Measurements from ENCODE around the gene PAQR5. TPM values are rescaled to one million over a fixed set of nuclear protein-coding genes. Genes with fewer than 3 reads are reported as not detected.
"Not testable (repeated sequence)": the region's sequence is repeated elsewhere in the genome, so short reads cannot be mapped to it uniquely, and the experiment has no call there.

The PAQR5 gene
- total RNA-seq, 2 experiments from 2014 or later, result not detected

GRCh38 chr15:69301101-69301500, 2.4 kb downstream of the PAQR5 start:
- CTCF ChIA-PET; ATAC-seq; H3K9me3 Mint-ChIP-seq (ENCODE audit: low read depth); DNase-seq; H3K36me3 Mint-ChIP-seq; H3K4me1 Mint-ChIP-seq; H3K27ac Mint-ChIP-seq; H3K4me3 Mint-ChIP-seq: not testable (repeated sequence)
- peaks cover 55% of the 10 kb centered on the region for H3K27me3 Mint-ChIP-seq

DNA sequence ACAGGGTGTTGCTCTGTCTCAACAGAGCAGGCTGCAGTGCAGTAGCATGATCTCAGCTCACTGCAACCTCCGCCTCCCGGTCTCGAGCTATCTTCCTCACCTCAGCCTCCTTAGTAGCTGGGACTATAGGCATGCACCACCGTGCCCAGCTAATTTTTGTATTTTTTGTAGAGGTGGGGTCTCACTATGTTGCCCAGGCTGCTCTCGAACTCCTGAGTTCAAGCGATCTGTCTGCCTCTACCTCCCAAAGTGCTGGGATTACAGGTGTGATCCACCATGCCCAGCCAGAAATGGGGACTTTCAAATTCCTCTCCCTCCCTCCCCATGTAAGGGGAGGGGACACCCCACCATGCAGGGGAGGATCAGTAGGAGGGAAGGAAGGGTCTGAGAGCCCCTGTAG, 3.4 kb downstream of the PAQR5 start:
- CTCF ChIA-PET; H3K4me3 Mint-ChIP-seq; ATAC-seq; DNase-seq; H3K36me3 Mint-ChIP-seq; H3K9me3 Mint-ChIP-seq (ENCODE audit: low read depth); H3K4me1 Mint-ChIP-seq; H3K27ac Mint-ChIP-seq: not testable (repeated sequence)
- H3K27me3 Mint-ChIP-seq, result peaks cover 48% of the 10 kb centered on the region

GRCh38 chr15:69302929-69303328, 4.2 kb downstream of the PAQR5 start:
- Mint-ChIP-seq H3K27ac (no peak overlapping the region), H3K9me3 (ENCODE audit: low read depth) (no peaks in the 10 kb centered on the region), H3K4me1 (no peaks in the 10 kb centered on the region), H3K4me3 (no peak overlapping the region), H3K27me3 (peaks cover 39% of the 10 kb centered on the region), H3K36me3 (no peaks in the 10 kb centered on the region)
- CTCF ChIA-PET, result no interaction called here
- ATAC-seq (no peak), DNase-seq (no peak)

DNA sequence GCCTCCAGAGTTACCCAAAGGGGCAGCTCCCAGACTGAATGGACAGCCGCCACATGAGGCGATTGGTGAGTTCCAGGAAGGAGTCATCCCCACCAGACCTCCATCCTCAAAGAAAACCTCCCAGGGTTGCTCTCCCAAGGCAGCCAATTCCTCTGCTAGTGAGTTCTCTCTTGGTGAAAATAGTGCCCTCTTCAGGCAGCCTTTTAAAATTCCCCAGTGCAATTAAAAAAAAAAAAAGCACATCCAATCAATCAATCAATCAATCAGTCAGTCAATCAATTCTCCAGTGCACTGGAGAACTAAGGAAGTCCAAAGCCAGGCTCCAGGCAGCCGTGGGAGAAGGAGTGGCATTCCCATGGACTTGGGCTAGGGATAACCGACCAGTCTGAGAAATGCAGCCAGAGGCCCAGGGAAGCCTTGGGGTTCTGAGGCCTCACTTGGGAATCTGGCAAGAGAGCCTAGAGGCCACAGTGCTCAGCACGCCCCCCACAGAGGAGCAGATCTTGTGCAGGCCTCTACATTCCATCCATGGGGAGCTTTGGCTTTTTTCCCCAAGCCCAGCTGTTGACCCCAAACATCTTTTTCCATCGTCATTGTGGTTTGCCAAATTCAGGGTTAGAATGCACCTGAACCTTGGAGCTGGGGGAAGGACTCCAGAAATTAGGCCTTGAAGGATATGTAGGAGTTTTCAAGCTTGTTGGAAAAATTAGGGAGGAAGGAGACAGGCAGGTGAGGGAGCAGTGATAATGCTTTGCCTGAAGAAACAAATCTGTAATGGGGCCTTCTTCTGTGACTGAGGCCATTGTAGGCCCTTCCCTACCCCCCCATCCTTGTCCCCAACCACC, 4.8 kb downstream of the PAQR5 start:
- Mint-ChIP-seq H3K4me3 (no peak overlapping the region), H3K9me3 (ENCODE audit: low read depth) (no peaks in the 10 kb centered on the region), H3K27me3 (peaks cover 33% of the 10 kb centered on the region), H3K36me3 (no peaks in the 10 kb centered on the region), H3K27ac (no peak overlapping the region), H3K4me1 (no peaks in the 10 kb centered on the region)
- DNase-seq (no peak), ATAC-seq (no peak)
- CTCF ChIA-PET, result interaction anchor here (0.7 kb wide), 1 partner anchor 142 kb away, joined by 3 read pairs; no protein-coding TSS in a partner anchor

- ATAC-seq, result no peak
- no peak for DNase-seq
- no peaks in the 10 kb centered on the region for H3K36me3 Mint-ChIP-seq
- CTCF ChIA-PET, result interaction anchor here (0.7 kb wide), 1 partner anchor 143 kb away, joined by 3 read pairs; no protein-coding TSS in a partner anchor
- no peak overlapping the region for H3K4me3 Mint-ChIP-seq
- H3K27ac Mint-ChIP-seq, result no peak overlapping the region
- H3K9me3 Mint-ChIP-seq (ENCODE audit: low read depth), result no peaks in the 10 kb centered on the region
- H3K27me3 Mint-ChIP-seq, result peaks cover 32% of the 10 kb centered on the region
- H3K4me1 Mint-ChIP-seq, result no peaks in the 10 kb centered on the region
Observed at GRCh38 chr15:69304182-69304545, 5.5 kb downstream of the PAQR5 start.

- no peak overlapping the region for H3K4me3 Mint-ChIP-seq
- no peaks in the 10 kb centered on the region for H3K9me3 Mint-ChIP-seq (ENCODE audit: low read depth)
- no peak overlapping the region for H3K27ac Mint-ChIP-seq
- H3K4me1 Mint-ChIP-seq, result no peaks in the 10 kb centered on the region
- H3K36me3 Mint-ChIP-seq, result no peaks in the 10 kb centered on the region
- CTCF ChIA-PET, result no interaction called here
- no peak for ATAC-seq
- no peak for DNase-seq
- peaks cover 20% of the 10 kb centered on the region for H3K27me3 Mint-ChIP-seq
Observed at GRCh38 chr15:69305204-69305931, 6.7 kb downstream of the PAQR5 start.

- CTCF ChIA-PET, result no interaction called here
- no peak for DNase-seq
- H3K27me3 Mint-ChIP-seq, result peaks cover 15% of the 10 kb centered on the region
- ATAC-seq, result no peak
- no peak overlapping the region for H3K4me3 Mint-ChIP-seq
- H3K4me1 Mint-ChIP-seq, result no peaks in the 10 kb centered on the region
- no peaks in the 10 kb centered on the region for H3K9me3 Mint-ChIP-seq (ENCODE audit: low read depth)
- H3K36me3 Mint-ChIP-seq, result no peaks in the 10 kb centered on the region
- no peak overlapping the region for H3K27ac Mint-ChIP-seq
Observed at GRCh38 chr15:69305933-69306568, 7.3 kb downstream of the PAQR5 start.

GRCh38 chr15:69307939-69308338, 9.2 kb downstream of the PAQR5 start:
- H3K27ac Mint-ChIP-seq, result no peak overlapping the region
- no peak for ATAC-seq
- peaks cover 2% of the 10 kb centered on the region for H3K27me3 Mint-ChIP-seq
- no peaks in the 10 kb centered on the region for H3K4me1 Mint-ChIP-seq
- DNase-seq, result no peak
- H3K36me3 Mint-ChIP-seq, result no peaks in the 10 kb centered on the region
- CTCF ChIA-PET, result no interaction called here
- no peaks in the 10 kb centered on the region for H3K9me3 Mint-ChIP-seq (ENCODE audit: low read depth)
- H3K4me3 Mint-ChIP-seq, result no peak overlapping the region

DNA sequence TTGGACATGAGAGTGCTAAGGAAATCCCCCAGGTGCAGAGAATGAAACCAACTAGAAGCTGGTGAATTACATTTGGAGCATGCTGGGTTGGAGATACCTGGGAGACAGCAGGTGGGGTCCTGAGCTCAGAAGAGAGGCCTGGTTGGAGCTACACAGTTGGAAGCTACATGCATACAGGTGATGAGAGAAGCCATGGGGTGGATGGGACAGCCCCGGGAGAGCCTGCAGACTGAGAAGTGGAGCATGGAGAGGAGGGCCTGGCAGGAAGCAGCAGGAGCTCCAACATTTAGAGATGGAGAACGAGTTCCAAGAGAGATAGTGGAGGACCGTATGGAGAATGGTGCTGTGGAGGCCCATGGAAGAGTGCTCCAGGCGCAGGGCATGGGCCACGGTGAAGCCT, 10.2 kb downstream of the PAQR5 start:
- Mint-ChIP-seq H3K4me1 (no peaks in the 10 kb centered on the region), H3K4me3 (no peak overlapping the region), H3K9me3 (ENCODE audit: low read depth) (no peaks in the 10 kb centered on the region), H3K27ac (no peak overlapping the region), H3K36me3 (no peaks in the 10 kb centered on the region), H3K27me3 (no peaks in the 10 kb centered on the region)
- ATAC-seq (no peak), DNase-seq (no peak)
- CTCF ChIA-PET, result no interaction called here

- Mint-ChIP-seq H3K4me1 (no peaks in the 10 kb centered on the region), H3K27me3 (peaks cover under 1% of the 10 kb centered on the region), H3K27ac (no peak overlapping the region), H3K36me3 (no peaks in the 10 kb centered on the region), H3K4me3 (no peak overlapping the region), H3K9me3 (ENCODE audit: low read depth) (no peaks in the 10 kb centered on the region)
- ATAC-seq (no peak), DNase-seq (no peak)
- CTCF ChIA-PET, result no interaction called here
Observed at GRCh38 chr15:69311319-69311721, 12.6 kb downstream of the PAQR5 start.

DNA sequence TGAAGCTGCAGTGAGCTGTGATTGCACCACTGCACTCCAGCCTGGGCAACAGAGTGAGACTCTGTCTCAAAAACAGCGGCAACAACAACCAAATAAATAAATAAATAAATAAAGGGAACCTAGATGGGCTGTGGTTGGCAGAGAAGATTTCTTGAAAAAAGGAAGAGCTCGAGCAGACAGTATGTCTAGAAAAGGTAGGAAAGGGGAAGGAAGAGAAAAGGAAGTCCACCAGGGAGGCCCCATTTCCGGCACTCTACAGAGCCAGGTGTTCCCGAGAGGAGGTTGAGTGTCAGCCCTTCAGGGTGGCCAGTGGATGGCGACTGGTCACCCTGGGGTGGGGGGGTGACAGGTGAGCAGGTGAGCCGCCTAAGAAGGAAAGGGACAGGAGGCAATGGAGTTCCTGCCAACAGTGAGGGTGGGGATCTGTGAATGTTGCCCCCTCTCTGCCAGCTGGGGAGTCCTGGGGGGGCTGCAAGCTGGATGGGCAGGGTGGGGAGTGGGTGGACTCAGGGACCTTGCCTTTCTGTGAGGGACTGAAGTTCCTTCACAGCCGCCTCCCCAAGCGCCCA, 14.8 kb downstream of the PAQR5 start:
- H3K27me3 Mint-ChIP-seq, result peaks cover 2% of the 10 kb centered on the region
- no peaks in the 10 kb centered on the region for H3K4me1 Mint-ChIP-seq
- no peaks in the 10 kb centered on the region for H3K9me3 Mint-ChIP-seq (ENCODE audit: low read depth)
- CTCF ChIA-PET, result interaction anchor here (0.6 kb wide), 1 partner anchor 192 kb away, joined by 3 read pairs; no protein-coding TSS in a partner anchor
- ATAC-seq (no peak), DNase-seq (no peak)
- H3K4me3 Mint-ChIP-seq, result no peak overlapping the region
- no peak overlapping the region for H3K27ac Mint-ChIP-seq
- no peaks in the 10 kb centered on the region for H3K36me3 Mint-ChIP-seq

DNA sequence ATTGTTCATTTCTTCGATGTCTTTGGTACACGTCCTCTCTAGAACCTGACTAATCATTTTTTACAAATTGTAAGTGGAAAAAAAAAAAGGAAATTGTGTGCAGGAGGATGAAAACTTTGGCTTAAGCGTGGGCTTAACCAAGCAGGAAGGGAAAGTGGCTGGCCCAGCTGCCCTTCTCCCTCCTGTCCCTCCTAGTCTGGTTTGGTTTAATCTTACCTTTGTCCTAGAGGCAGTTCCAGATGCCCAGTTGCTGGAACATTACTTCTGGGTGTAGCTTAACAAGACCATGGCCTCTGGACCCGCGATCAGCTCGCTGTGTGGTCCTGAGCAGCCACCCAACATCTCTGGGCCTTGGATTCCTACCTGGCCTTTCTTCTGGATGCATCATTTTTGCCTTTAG, 15.4 kb downstream of the PAQR5 start:
- Mint-ChIP-seq H3K4me3 (no peak overlapping the region), H3K27ac (no peak overlapping the region), H3K4me1 (no peaks in the 10 kb centered on the region), H3K9me3 (ENCODE audit: low read depth) (no peaks in the 10 kb centered on the region), H3K27me3 (peaks cover 2% of the 10 kb centered on the region), H3K36me3 (no peaks in the 10 kb centered on the region)
- no peak for DNase-seq
- ATAC-seq, result no peak
- CTCF ChIA-PET, result interaction anchor here (0.6 kb wide), 1 partner anchor 193 kb away, joined by 3 read pairs; no protein-coding TSS in a partner anchor

GRCh38 chr15:69314736-69315135, 16.0 kb downstream of the PAQR5 start:
- no peak overlapping the region for H3K4me3 Mint-ChIP-seq
- H3K4me1 Mint-ChIP-seq, result no peaks in the 10 kb centered on the region
- CTCF ChIA-PET, result no interaction called here

More at GRCh38 chr15:69314736-69315135, 16.0 kb downstream of the PAQR5 start:
- ATAC-seq (no peak), DNase-seq (no peak)
- Mint-ChIP-seq H3K9me3 (ENCODE audit: low read depth) (no peaks in the 10 kb centered on the region), H3K27ac (no peak overlapping the region), H3K27me3 (peaks cover 2% of the 10 kb centered on the region), H3K36me3 (no peaks in the 10 kb centered on the region)
